Adrenal gland (tissue), 5 donors: ENCODE data around the gene ATXN7.

Experiments
- POLR2A ChIP-seq, 2 donors: fragments of 450-650 bp; IDR thresholded peaks; one replicate each; pipeline ENCODE4 v1.6.1; 2017; ENCODE audit warnings: antibody characterized with exemption in 2 of 2, mild to moderate bottlenecking in 2 of 2, moderate library complexity in 1 of 2
- TF ChIP-seq, protein P1 (sequence below), 6 experiments: fragments of 450-650 bp in 4 of 6; fragments of 200-600 bp in 2 of 6; sonication (generic) in 1 of 6; IDR thresholded peaks; 1 replicate in 5 of 6; 2 replicates in 1 of 6; pipeline versions ENCODE4 v1.5.1 to v1.8.0; 2016 to 2021; ENCODE audit warnings: antibody characterized with exemption in 6 of 6, mild to moderate bottlenecking in 2 of 6, moderate library complexity in 1 of 6
- donor health status: DM: no; HTN: no; CAD: no.

DNA sequence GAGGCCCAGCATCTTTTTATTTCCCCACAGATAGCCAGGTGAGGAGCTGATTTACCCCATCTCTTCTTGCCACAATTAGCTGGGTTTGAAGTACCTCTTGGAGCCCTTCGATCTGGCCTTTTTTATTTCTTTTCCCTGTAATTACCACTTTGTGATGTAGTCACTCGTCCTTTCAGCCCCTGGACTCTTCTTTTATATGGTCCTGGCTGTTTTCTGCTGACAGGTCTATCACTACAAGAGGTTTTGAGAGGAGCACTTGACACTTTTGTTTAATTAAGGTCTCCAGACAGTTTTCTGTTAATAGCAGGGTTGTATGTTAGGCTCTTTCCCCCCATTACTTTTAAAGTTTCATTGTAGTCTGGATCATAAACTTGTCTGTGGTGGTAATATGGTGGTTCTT lies 11.8 kb downstream of the ATXN7 start:
- TF ChIP-seq, protein P1, sequence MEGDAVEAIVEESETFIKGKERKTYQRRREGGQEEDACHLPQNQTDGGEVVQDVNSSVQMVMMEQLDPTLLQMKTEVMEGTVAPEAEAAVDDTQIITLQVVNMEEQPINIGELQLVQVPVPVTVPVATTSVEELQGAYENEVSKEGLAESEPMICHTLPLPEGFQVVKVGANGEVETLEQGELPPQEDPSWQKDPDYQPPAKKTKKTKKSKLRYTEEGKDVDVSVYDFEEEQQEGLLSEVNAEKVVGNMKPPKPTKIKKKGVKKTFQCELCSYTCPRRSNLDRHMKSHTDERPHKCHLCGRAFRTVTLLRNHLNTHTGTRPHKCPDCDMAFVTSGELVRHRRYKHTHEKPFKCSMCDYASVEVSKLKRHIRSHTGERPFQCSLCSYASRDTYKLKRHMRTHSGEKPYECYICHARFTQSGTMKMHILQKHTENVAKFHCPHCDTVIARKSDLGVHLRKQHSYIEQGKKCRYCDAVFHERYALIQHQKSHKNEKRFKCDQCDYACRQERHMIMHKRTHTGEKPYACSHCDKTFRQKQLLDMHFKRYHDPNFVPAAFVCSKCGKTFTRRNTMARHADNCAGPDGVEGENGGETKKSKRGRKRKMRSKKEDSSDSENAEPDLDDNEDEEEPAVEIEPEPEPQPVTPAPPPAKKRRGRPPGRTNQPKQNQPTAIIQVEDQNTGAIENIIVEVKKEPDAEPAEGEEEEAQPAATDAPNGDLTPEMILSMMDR (IDR thresholded peaks at IDR 0.05): no peak
- TF ChIP-seq POLR2A (IDR thresholded peaks at IDR 0.05): no peak
